Measurements from ENCODE around the gene TC2N.
"Not testable (repeated sequence)": the region's sequence is repeated elsewhere in the genome, so short reads cannot be mapped to it uniquely, and the experiment has no call there.

The TC2N gene

GRCh38 chr14:91754819-91755218 lies 112.5 kb downstream of the TC2N start:
- DNase-seq (ENCODE audit: low read depth) = no peak

GRCh38 chr14:91754185-91754584 lies 113.2 kb downstream of the TC2N start:
- no peak for DNase-seq (ENCODE audit: low read depth)

GRCh38 chr14:91753501-91754128 lies 113.7 kb downstream of the TC2N start:
- no peak for DNase-seq (ENCODE audit: low read depth)

GRCh38 chr14:91752961-91753360 lies 114.4 kb downstream of the TC2N start:
- no peak for DNase-seq (ENCODE audit: low read depth)

- DNase-seq (ENCODE audit: low read depth) = no peak
These were observed 115.6 kb downstream of the TC2N start for GRCh38 chr14:91751719-91752118.

- DNase-seq (ENCODE audit: low read depth) = no peak
These were observed 116.6 kb downstream of the TC2N start for GRCh38 chr14:91750634-91751198.

GRCh38 chr14:91749868-91750267 lies 117.5 kb downstream of the TC2N start:
- DNase-seq (ENCODE audit: low read depth) = no peak

GRCh38 chr14:91748049-91748448 lies 119.3 kb downstream of the TC2N start:
- no peak for DNase-seq (ENCODE audit: low read depth)

- no peak for DNase-seq (ENCODE audit: low read depth)
These were observed 122.0 kb downstream of the TC2N start for GRCh38 chr14:91745344-91745743.

GRCh38 chr14:91744068-91744480 lies 123.3 kb downstream of the TC2N start:
- DNase-seq (ENCODE audit: low read depth) = no peak

GRCh38 chr14:91743305-91743653 lies 124.1 kb downstream of the TC2N start:
- DNase-seq (ENCODE audit: low read depth) = no peak

GRCh38 chr14:91742621-91743304 lies 124.6 kb downstream of the TC2N start:
- no peak for DNase-seq (ENCODE audit: low read depth)

GRCh38 chr14:91739867-91740266 lies 127.5 kb downstream of the TC2N start:
- not testable (repeated sequence) for DNase-seq (ENCODE audit: low read depth)

- DNase-seq (ENCODE audit: low read depth) = no peak
These were observed 129.7 kb downstream of the TC2N start for GRCh38 chr14:91737619-91738018.

- no peak for DNase-seq (ENCODE audit: low read depth)
These were observed 134.4 kb downstream of the TC2N start for GRCh38 chr14:91732859-91733477.

- DNase-seq (ENCODE audit: low read depth) = no peak
These were observed 134.9 kb downstream of the TC2N start for GRCh38 chr14:91732439-91732838.

GRCh38 chr14:91731986-91732385 lies 135.3 kb downstream of the TC2N start, which contains the start of gene CATSPERB:
Gene CATSPERB (minus strand): TSS chr14:91732086. CDS start chr14:91729479, 2,607 bp downstream.
- DNase-seq (ENCODE audit: low read depth) = no peak

- no peak for DNase-seq (ENCODE audit: low read depth)
These were observed 136.3 kb downstream of the TC2N start for GRCh38 chr14:91731018-91731417.

- DNase-seq (ENCODE audit: low read depth) = no peak
These were observed 137.6 kb downstream of the TC2N start for GRCh38 chr14:91729756-91730155.

Measured in activated T-helper 9 cell treated with anti-CD3 and anti-CD28 coated beads, Interleukin-2, amount 50 U/mL, for 16 hours (primary cell).